Measurements from ENCODE around the gene STXBP5.

STXBP5 gene

GRCh38 chr6:147401779-147402178, 197.6 kb downstream of the STXBP5 start:
- CTCF ChIA-PET: interaction anchor here (0.6 kb wide), 1 partner anchor 88 kb away, joined by 3 read pairs; no protein-coding TSS in a partner anchor
- no peak overlapping the region for H3K27ac ChIP-seq
- POLR2A ChIA-PET (ENCODE audit: low non-redundant PET): no interaction called here
- TF ChIP-seq CTCF (conservative IDR thresholded peaks at IDR 0.05; ENCODE audit: low read depth): no peak
- no peak for DNase-seq (ENCODE audit: low spot score)

- ChIA-PET CTCF (interaction anchor here (0.6 kb wide), 1 partner anchor 622 kb away, joined by 3 read pairs; no protein-coding TSS in a partner anchor), POLR2A (ENCODE audit: low non-redundant PET) (no interaction called here)
- DNase-seq (ENCODE audit: low spot score): no peak
These were observed 202.6 kb downstream of the STXBP5 start for GRCh38 chr6:147406783-147407182.

GRCh38 chr6:147407571-147407970, 203.4 kb downstream of the STXBP5 start:
- DNase-seq (ENCODE audit: low spot score): no peak
- TF ChIP-seq CTCF (conservative IDR thresholded peaks at IDR 0.05; ENCODE audit: low read depth): no peak
- ChIA-PET CTCF (interaction anchor here (0.6 kb wide), 1 partner anchor 622 kb away, joined by 3 read pairs; no protein-coding TSS in a partner anchor), POLR2A (ENCODE audit: low non-redundant PET) (no interaction called here)
- no peak overlapping the region for H3K27ac ChIP-seq

More at GRCh38 chr6:147406783-147407182, 202.6 kb downstream of the STXBP5 start:
- TF ChIP-seq CTCF (conservative IDR thresholded peaks at IDR 0.05; ENCODE audit: low read depth): no peak
- no peak overlapping the region for H3K27ac ChIP-seq

- DNase-seq (ENCODE audit: low spot score): no peak
- no peak for TF ChIP-seq CTCF (conservative IDR thresholded peaks at IDR 0.05; ENCODE audit: low read depth)
- ChIA-PET POLR2A (ENCODE audit: low non-redundant PET) (no interaction called here), CTCF (interaction anchor here (0.5 kb wide), 1 partner anchor 922 kb away, joined by 3 read pairs; no protein-coding TSS in a partner anchor)
- no peak overlapping the region for H3K27ac ChIP-seq
These were observed 212.4 kb downstream of the STXBP5 start for GRCh38 chr6:147416622-147417021.

GRCh38 chr6:147417954-147418353, 213.7 kb downstream of the STXBP5 start:
- no peak for TF ChIP-seq CTCF (conservative IDR thresholded peaks at IDR 0.05; ENCODE audit: low read depth)
- ChIA-PET POLR2A (ENCODE audit: low non-redundant PET) (no interaction called here), CTCF (no interaction called here)
- DNase-seq (ENCODE audit: low spot score): no peak
- H3K27ac ChIP-seq: no peak overlapping the region

- no peak for TF ChIP-seq CTCF (conservative IDR thresholded peaks at IDR 0.05; ENCODE audit: low read depth)
These were observed 214.3 kb downstream of the STXBP5 start for GRCh38 chr6:147418523-147418922.

More at GRCh38 chr6:147418523-147418922, 214.3 kb downstream of the STXBP5 start:
- CTCF ChIA-PET: no interaction called here
- no peak overlapping the region for H3K27ac ChIP-seq
- DNase-seq (ENCODE audit: low spot score): no peak
- POLR2A ChIA-PET (ENCODE audit: low non-redundant PET): no interaction called here

Measured in RWPE1 (cell line).